ENCODE data around the gene XRCC4. TPM values are rescaled to one million over a fixed set of nuclear protein-coding genes. Genes with fewer than 3 reads are reported as not detected.
A peak's percentile ranks its signal among the peaks of the same experiment; 100 is the strongest.

Gene XRCC4
- polyA plus RNA-seq = 22.7 and 22.9 TPM in 2 replicates
- polyA minus RNA-seq = 14.9 and 18.2 TPM in 2 replicates

GRCh38 chr5:83076742-83077661 is at the start of gene XRCC4, which contains the start of gene TMEM167A:
XRCC4 (plus strand) TSS chr5:83077547; CDS start chr5:83104920, 27,373 bp downstream.
TMEM167A (minus strand) TSS chr5:83077394; CDS start chr5:83077323, 71 bp downstream.
- Histone ChIP-seq H3K4me2 (ENCODE audit: low read length) (peak within 1 kb of the TSS; percentile 95), H3F3A (ENCODE audit: insufficient read depth, low read length, poor library complexity, severe bottlenecking) (peaks cover 3% of the 10 kb centered on the region), H3K27me3 (ENCODE audit: insufficient read depth, low read depth, low read length) (no peaks in the 10 kb centered on the region), H3K27ac (ENCODE audit: low read length) (peak within 1 kb of the TSS; percentile 88), H3K36me3 (ENCODE audit: insufficient read depth, low read length) (no peaks in the 10 kb centered on the region), H3K4me3 (ENCODE audit: low read length) (peak within 1 kb of the TSS; percentile 91), H3K79me2 (replicated peaks; ENCODE audit: insufficient read depth, low read length) (peaks cover 77% of the 10 kb centered on the region), H3K9me3 (ENCODE audit: low read length) (no peaks in the 10 kb centered on the region), H3K9me2 (ENCODE audit: insufficient read depth, low read length) (no peaks in the 10 kb centered on the region), H3K9ac (ENCODE audit: low read length) (peak within 1 kb of the TSS; percentile 90), H2AFZ (ENCODE audit: low read depth, low read length) (peak within 1 kb of the TSS; percentile 73), H4K20me1 (ENCODE audit: insufficient read depth) (no peaks in the 10 kb centered on the region)
- TF ChIP-seq RAD21 (conservative IDR thresholded peaks at IDR 0.05) (peak; percentile 65), SMC3 (conservative IDR thresholded peaks at IDR 0.05; ENCODE audit: poor library complexity) (peak; percentile 74), CTCF (IDR thresholded peaks at IDR 0.05; ENCODE audit: poor library complexity, severe bottlenecking) (no peak), MXI1 (conservative IDR thresholded peaks at IDR 0.05; ENCODE audit: poor library complexity, severe bottlenecking) (peak; percentile 91), POLR2AphosphoS5 (IDR thresholded peaks at IDR 0.05) (peak; percentile 94), EZH2 (IDR thresholded peaks at IDR 0.05; ENCODE audit: borderline replicate concordance, insufficient read depth, low read length, poor library complexity, severe bottlenecking) (no peak), TAF1 (IDR thresholded peaks at IDR 0.05; ENCODE audit: low read depth) (peak; percentile 67), EP300 (conservative IDR thresholded peaks at IDR 0.05; ENCODE audit: poor library complexity, severe bottlenecking) (peak; percentile 39)
- TF ChIP-seq, protein P1, sequence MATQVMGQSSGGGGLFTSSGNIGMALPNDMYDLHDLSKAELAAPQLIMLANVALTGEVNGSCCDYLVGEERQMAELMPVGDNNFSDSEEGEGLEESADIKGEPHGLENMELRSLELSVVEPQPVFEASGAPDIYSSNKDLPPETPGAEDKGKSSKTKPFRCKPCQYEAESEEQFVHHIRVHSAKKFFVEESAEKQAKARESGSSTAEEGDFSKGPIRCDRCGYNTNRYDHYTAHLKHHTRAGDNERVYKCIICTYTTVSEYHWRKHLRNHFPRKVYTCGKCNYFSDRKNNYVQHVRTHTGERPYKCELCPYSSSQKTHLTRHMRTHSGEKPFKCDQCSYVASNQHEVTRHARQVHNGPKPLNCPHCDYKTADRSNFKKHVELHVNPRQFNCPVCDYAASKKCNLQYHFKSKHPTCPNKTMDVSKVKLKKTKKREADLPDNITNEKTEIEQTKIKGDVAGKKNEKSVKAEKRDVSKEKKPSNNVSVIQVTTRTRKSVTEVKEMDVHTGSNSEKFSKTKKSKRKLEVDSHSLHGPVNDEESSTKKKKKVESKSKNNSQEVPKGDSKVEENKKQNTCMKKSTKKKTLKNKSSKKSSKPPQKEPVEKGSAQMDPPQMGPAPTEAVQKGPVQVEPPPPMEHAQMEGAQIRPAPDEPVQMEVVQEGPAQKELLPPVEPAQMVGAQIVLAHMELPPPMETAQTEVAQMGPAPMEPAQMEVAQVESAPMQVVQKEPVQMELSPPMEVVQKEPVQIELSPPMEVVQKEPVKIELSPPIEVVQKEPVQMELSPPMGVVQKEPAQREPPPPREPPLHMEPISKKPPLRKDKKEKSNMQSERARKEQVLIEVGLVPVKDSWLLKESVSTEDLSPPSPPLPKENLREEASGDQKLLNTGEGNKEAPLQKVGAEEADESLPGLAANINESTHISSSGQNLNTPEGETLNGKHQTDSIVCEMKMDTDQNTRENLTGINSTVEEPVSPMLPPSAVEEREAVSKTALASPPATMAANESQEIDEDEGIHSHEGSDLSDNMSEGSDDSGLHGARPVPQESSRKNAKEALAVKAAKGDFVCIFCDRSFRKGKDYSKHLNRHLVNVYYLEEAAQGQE (IDR thresholded peaks at IDR 0.05; ENCODE audit: borderline replicate concordance) = peak; percentile 59

- H3K79me2 ChIP-seq (replicated peaks; ENCODE audit: insufficient read depth, low read length) = peaks cover 5% of the 10 kb centered on the region
- H3K27ac ChIP-seq (ENCODE audit: low read length) = no peak overlapping the region
- no peaks in the 10 kb centered on the region for H3K27me3 ChIP-seq (ENCODE audit: insufficient read depth, low read depth, low read length)
- H3K36me3 ChIP-seq (ENCODE audit: insufficient read depth, low read length) = no peaks in the 10 kb centered on the region
- H3K4me3 ChIP-seq (ENCODE audit: low read length) = no peak overlapping the region
- H3K9me2 ChIP-seq (ENCODE audit: insufficient read depth, low read length) = no peaks in the 10 kb centered on the region
- H3K9ac ChIP-seq (ENCODE audit: low read length) = no peak overlapping the region
- no peak overlapping the region for H3K4me2 ChIP-seq (ENCODE audit: low read length)
- no peaks in the 10 kb centered on the region for H4K20me1 ChIP-seq (ENCODE audit: insufficient read depth)
- peaks cover 8% of the 10 kb centered on the region for H3F3A ChIP-seq (ENCODE audit: insufficient read depth, low read length, poor library complexity, severe bottlenecking)
- H3K9me3 ChIP-seq (ENCODE audit: low read length) = no peaks in the 10 kb centered on the region
- no peak overlapping the region for H2AFZ ChIP-seq (ENCODE audit: low read depth, low read length)
- TF ChIP-seq TAF1 (IDR thresholded peaks at IDR 0.05; ENCODE audit: low read depth) (no peak), SMC3 (conservative IDR thresholded peaks at IDR 0.05; ENCODE audit: poor library complexity) (no peak), RAD21 (conservative IDR thresholded peaks at IDR 0.05) (no peak), POLR2AphosphoS5 (IDR thresholded peaks at IDR 0.05) (no peak), EZH2 (IDR thresholded peaks at IDR 0.05; ENCODE audit: borderline replicate concordance, insufficient read depth, low read length, poor library complexity, severe bottlenecking) (no peak), CTCF (IDR thresholded peaks at IDR 0.05; ENCODE audit: poor library complexity, severe bottlenecking) (no peak), EP300 (conservative IDR thresholded peaks at IDR 0.05; ENCODE audit: poor library complexity, severe bottlenecking) (no peak), MXI1 (conservative IDR thresholded peaks at IDR 0.05; ENCODE audit: poor library complexity, severe bottlenecking) (no peak)
- TF ChIP-seq, protein P1 (IDR thresholded peaks at IDR 0.05; ENCODE audit: borderline replicate concordance) = no peak
Measured at GRCh38 chr5:83029912-83030311, 47.4 kb upstream of the XRCC4 start.
